HAP-1 (cell line): Measurements from ENCODE around the gene C9orf153.

Experiments
- DNase-seq, 2 experiments: peaks; one replicate each; pipeline ENCODE4 v3.0.0-alpha.2; 2016 to 2020; ENCODE audit warnings: low spot score in 2 of 2
- H3K27me3 ChIP-seq: fragments of 250-450 bp; sonication (Bioruptor Pico); 2 replicates; pipeline ENCODE4 v1.5.1; 2020; ENCODE audit warnings: low read depth, mild to moderate bottlenecking, moderate library complexity
- H3K36me3 ChIP-seq: fragments of 250-450 bp; sonication (Bioruptor Pico); replicated peaks from 2 replicates; pipeline ENCODE4 v1.5.1; 2020; ENCODE audit warnings: mild to moderate bottlenecking
- H3K4me1 ChIP-seq: fragments of 250-450 bp; sonication (Bioruptor Pico); 2 replicates; pipeline ENCODE4 v1.5.1; 2020; ENCODE audit warnings: mild to moderate bottlenecking
- H3K4me3 ChIP-seq: fragments of 250-450 bp; sonication (Bioruptor Pico); 2 replicates; pipeline ENCODE4 v1.5.1; 2020; ENCODE audit warnings: mild to moderate bottlenecking, moderate library complexity
- H3K9me3 ChIP-seq: fragments of 250-450 bp; sonication (Bioruptor Pico); 2 replicates; pipeline ENCODE4 v1.5.1; 2020; ENCODE audit warnings: mild to moderate bottlenecking, moderate library complexity
- in situ Hi-C: fragments of 300-500 bp; cut with MboI; formaldehyde crosslinking; loops from 3 replicates; pipeline ENCODE4 v1.14.3; 2020; ENCODE audit warnings: low sequenced_read_pairs, inconsistent platforms, mixed read lengths

Gene C9orf153

GRCh38 chr9:86175223-86175622 is 84.2 kb downstream of the C9orf153 start:
- H3K36me3 ChIP-seq: no peaks in the 10 kb centered on the region
- H3K27me3 ChIP-seq: no peaks in the 10 kb centered on the region; the same call in 1 of the 2 replicates
- H3K9me3 ChIP-seq: no peaks in the 10 kb centered on the region
- no peak overlapping the region for H3K4me3 ChIP-seq
- DNase-seq: no peak
- in situ Hi-C loops: no loop called here
- H3K4me1 ChIP-seq: no peaks in the 10 kb centered on the region
